H9 (cell line): ENCODE measurements around the gene SPRTN. TPM values are rescaled to one million over a fixed set of nuclear protein-coding genes. Genes with fewer than 3 reads are reported as not detected.

Source experiments
- DNase-seq: peaks from one replicate; pipeline ENCODE4 v3.0.0-alpha.2; 2017
- H2AFZ ChIP-seq: one replicate; pipeline ENCODE4 v1.6.1; 2013; ENCODE audit warnings: mild to moderate bottlenecking, low read length, control low read depth, moderate library complexity
- H2AK5ac ChIP-seq: 2 replicates; pipeline ENCODE4 v1.6.1; 2013; ENCODE audit warnings: low read length, control low read depth, mixed read lengths; ENCODE audit not compliant: insufficient read length
- H2BK120ac ChIP-seq: one replicate; pipeline ENCODE4 v1.6.1; 2013; ENCODE audit warnings: low read depth, mild to moderate bottlenecking, low read length, control low read depth, inconsistent platforms; ENCODE audit not compliant: poor library complexity, severe bottlenecking
- H2BK12ac ChIP-seq: 2 replicates; pipeline ENCODE4 v1.6.1; 2013; ENCODE audit warnings: low read length, control low read depth, mixed read lengths, low read depth; ENCODE audit not compliant: insufficient read length
- H2BK15ac ChIP-seq: 2 replicates; pipeline ENCODE4 v1.6.1; 2013; ENCODE audit warnings: low read depth, low read length, control low read depth
- H2BK20ac ChIP-seq: one replicate; pipeline ENCODE4 v1.6.1; 2013; ENCODE audit warnings: low read depth, mild to moderate bottlenecking, low read length, control low read depth, inconsistent platforms; ENCODE audit not compliant: poor library complexity, severe bottlenecking
- H2BK5ac ChIP-seq: 2 replicates; pipeline ENCODE4 v1.6.1; 2013; ENCODE audit warnings: low read length, control low read depth, mixed read lengths; ENCODE audit not compliant: insufficient read length
- H3K14ac ChIP-seq: 2 replicates; pipeline ENCODE4 v1.6.1; 2013; ENCODE audit warnings: low read length, control low read depth; ENCODE audit not compliant: insufficient read depth
- H3K18ac ChIP-seq: 2 replicates; pipeline ENCODE4 v1.6.1; 2013; ENCODE audit warnings: low read depth, mild to moderate bottlenecking, mixed read lengths, low read length, control low read depth; ENCODE audit not compliant: insufficient read length
- H3K23ac ChIP-seq: 2 replicates; pipeline ENCODE4 v1.6.1; 2013; ENCODE audit warnings: low read length, control low read depth, mixed read lengths, low read depth; ENCODE audit not compliant: insufficient read length
- H3K23me2 ChIP-seq: 2 replicates; pipeline ENCODE4 v1.6.1; 2013; ENCODE audit warnings: low read depth, mild to moderate bottlenecking, mixed read lengths, low read length, control low read depth; ENCODE audit not compliant: insufficient read length, poor library complexity, severe bottlenecking
- H3K27ac ChIP-seq: 2 replicates; pipeline ENCODE4 v1.5.1; 2013; ENCODE audit warnings: low read length, control low read depth, mixed read lengths, low read depth; ENCODE audit not compliant: insufficient read length
- H3K27me3 ChIP-seq: 2 replicates; pipeline ENCODE4 v1.6.1; 2013; ENCODE audit warnings: low read length, control low read depth, inconsistent platforms; ENCODE audit not compliant: insufficient read depth
- H3K4ac ChIP-seq: 2 replicates; pipeline ENCODE4 v1.6.1; 2013; ENCODE audit warnings: low read depth, mild to moderate bottlenecking, control low read depth, inconsistent platforms, low read length, moderate library complexity
- H3K4me1 ChIP-seq: 2 replicates; pipeline ENCODE4 v1.6.1; 2013; ENCODE audit warnings: low read length, control low read depth, inconsistent platforms; ENCODE audit not compliant: insufficient read depth
- H3K4me2 ChIP-seq: 2 replicates; pipeline ENCODE4 v1.6.1; 2013; ENCODE audit warnings: low read length, control low read depth, mixed read lengths; ENCODE audit not compliant: insufficient read length, insufficient read depth
- H3K56ac ChIP-seq: 2 replicates; pipeline ENCODE4 v1.6.1; 2013; ENCODE audit warnings: low read depth, mild to moderate bottlenecking, mixed read lengths, low read length, control low read depth; ENCODE audit not compliant: insufficient read length
- H3K79me1 ChIP-seq: 2 replicates; pipeline ENCODE4 v1.6.1; 2013; ENCODE audit warnings: low read depth, mild to moderate bottlenecking, moderate library complexity, low read length, control low read depth, inconsistent platforms; ENCODE audit not compliant: insufficient read depth, poor library complexity, severe bottlenecking
- H3K79me2 ChIP-seq: 2 replicates; pipeline ENCODE4 v1.6.1; 2013; ENCODE audit warnings: low read length, control low read depth, inconsistent platforms; ENCODE audit not compliant: insufficient read depth
- H3K9ac ChIP-seq: 2 replicates; pipeline ENCODE4 v1.6.1; 2013; ENCODE audit warnings: low read length, control low read depth, mixed read lengths; ENCODE audit not compliant: insufficient read length; ENCODE audit errors: extremely low read depth
- H3K9me3 ChIP-seq: one replicate; pipeline ENCODE4 v1.6.1; 2013; ENCODE audit warnings: low read depth, low read length, inconsistent platforms; ENCODE audit not compliant: control insufficient read depth
- H3T11ph ChIP-seq: one replicate; pipeline ENCODE4 v1.6.1; 2013; ENCODE audit warnings: mild to moderate bottlenecking, low read length, control low read depth, inconsistent platforms
- H4K20me1 ChIP-seq: one replicate; pipeline ENCODE4 v1.6.1; 2013; ENCODE audit not compliant: control insufficient read depth, insufficient read length, insufficient read depth
- H4K5ac ChIP-seq: 2 replicates; pipeline ENCODE4 v1.6.1; 2013; ENCODE audit warnings: low read depth, mild to moderate bottlenecking, mixed read lengths, low read length, control low read depth; ENCODE audit not compliant: insufficient read length
- H4K8ac ChIP-seq: replicated peaks from 2 replicates; pipeline ENCODE4 v1.6.1; 2013; ENCODE audit warnings: low read length, control low read depth, mixed read lengths, low read depth; ENCODE audit not compliant: insufficient read length
- H4K91ac ChIP-seq: 2 replicates; pipeline ENCODE4 v1.6.1; 2013; ENCODE audit warnings: low read depth, mild to moderate bottlenecking, moderate library complexity, mixed read lengths, low read length, control low read depth; ENCODE audit not compliant: insufficient read length
- H3K27ac Mint-ChIP-seq, 3 experiments: 2 replicates in 2 of 3; 3 replicates in 1 of 3; pipeline ENCODE4 v1.8.0; 2020 to 2021; ENCODE audit warnings: mixed read lengths in 3 of 3, mild to moderate bottlenecking in 1 of 3, moderate library complexity in 1 of 3
- H3K27me3 Mint-ChIP-seq: 2 replicates; pipeline ENCODE4 v1.8.0; 2021; ENCODE audit warnings: low read depth, mild to moderate bottlenecking, moderate library complexity, mixed read lengths
- H3K36me3 Mint-ChIP-seq, 3 experiments: 2 replicates in 2 of 3; 3 replicates in 1 of 3; pipeline ENCODE4 v1.8.0; 2020 to 2021; ENCODE audit warnings: low read depth in 3 of 3, mixed read lengths in 3 of 3; ENCODE audit not compliant: insufficient read depth in 1 of 3
- H3K4me1 Mint-ChIP-seq, 2 experiments: 2 replicates each; pipeline ENCODE4 v1.8.0; 2020; ENCODE audit warnings: mixed read lengths in 2 of 2
- H3K4me3 Mint-ChIP-seq, 2 experiments: 2 replicates in 1 of 2; 3 replicates in 1 of 2; pipeline ENCODE4 v1.8.0; 2020 to 2021; ENCODE audit warnings: mild to moderate bottlenecking in 2 of 2, mixed read lengths in 2 of 2, moderate library complexity in 1 of 2
- H3K9me3 Mint-ChIP-seq, 2 experiments: 2 replicates in 1 of 2; 3 replicates in 1 of 2; pipeline ENCODE4 v1.8.0; 2020; ENCODE audit warnings: mild to moderate bottlenecking in 2 of 2, mixed read lengths in 2 of 2, moderate library complexity in 1 of 2
- CTCF ChIP-seq: fragments of 200-600 bp; sonication (generic); conservative IDR thresholded peaks from 3 replicates; pipeline ENCODE4 v1.8.0; 2021; ENCODE audit warnings: antibody characterized with exemption, mild to moderate bottlenecking
- WGBS: extraction: QIAGEN DNeasy Blood & Tissue Kit; methylation state at CpG from one replicate; pipeline ENCODE4 v1.1.7; 2013; ENCODE audit warnings: missing lambda C conversion rate, low lambda C conversion rate, mixed read lengths; ENCODE audit not compliant: insufficient read length; ENCODE audit errors: extremely low coverage; 5-methylcytosine and 5-hydroxymethylcytosine counted together
- total RNA-seq: library from RNA; stranded (reverse); gene quantifications from 2 replicates; pipeline ENCODE4 v1.2.1, GENCODE V29; 2021

SPRTN gene
- total RNA-seq, 1 experiment from 2014 or later: 14.8 TPM

- Mint-ChIP-seq H3K27ac (no peak overlapping the region), H3K36me3 (peaks cover 3 to 15% (median 7%) of the 10 kb centered on the region in 3 experiments; a peak in 6 of 7 replicates), H3K4me3 (peak overlapping the region; percentile 49 to 78), H3K4me1 (peaks cover 40 to 41% of the 10 kb centered on the region in 2 experiments), H3K27me3 (peaks cover 2% of the 10 kb centered on the region; the same call in 1 of the 2 replicates), H3K9me3 (peaks cover 2 to 4% of the 10 kb centered on the region in 2 experiments; a peak in 2 of 5 replicates)
- no peak overlapping the region for H3K56ac ChIP-seq
- H4K8ac ChIP-seq: no peak overlapping the region
- H4K5ac ChIP-seq: no peak overlapping the region
- TF ChIP-seq CTCF: no peak
- H3K14ac ChIP-seq: no peak overlapping the region
- peaks cover 3% of the 10 kb centered on the region for H3K79me1 ChIP-seq
- no peak overlapping the region for H3K9ac ChIP-seq
- no peak overlapping the region for H2BK120ac ChIP-seq
- no peak overlapping the region for H2AK5ac ChIP-seq
- peak overlapping the region; percentile 11 for H3K4me2 ChIP-seq
- H3K23ac ChIP-seq: no peak overlapping the region
- H2BK5ac ChIP-seq: no peak overlapping the region
- no peak overlapping the region for H3K4ac ChIP-seq
- H4K91ac ChIP-seq: no peak overlapping the region
- no peak overlapping the region for H3K18ac ChIP-seq
- H2BK12ac ChIP-seq: no peak overlapping the region
- peaks cover 16% of the 10 kb centered on the region for H3K23me2 ChIP-seq
- no peaks in the 10 kb centered on the region for H3K9me3 ChIP-seq
- H4K20me1 ChIP-seq: no peaks in the 10 kb centered on the region
- H3K27me3 ChIP-seq: no peaks in the 10 kb centered on the region
- H3K4me1 ChIP-seq: peaks cover 8% of the 10 kb centered on the region; the same call in 1 of the 2 replicates
- no peak overlapping the region for H3K27ac ChIP-seq
- no peak overlapping the region for H2BK15ac ChIP-seq
- H2BK20ac ChIP-seq: no peak overlapping the region
- H2AFZ ChIP-seq: no peak overlapping the region
- no CpG with 5 or more reads among the region's 6 CpGs for WGBS
- no peak for DNase-seq
- H3T11ph ChIP-seq: no peak overlapping the region
- peaks cover 14% of the 10 kb centered on the region; the same call in 1 of the 2 replicates for H3K79me2 ChIP-seq
Measured at GRCh38 chr1:231334952-231335351, 3.1 kb upstream of the SPRTN start.
